ENCODE measurements around the gene CYSRT1.

The CYSRT1 gene

GRCh38 chr9:137221506-137222111 is 3.4 kb upstream of the CYSRT1 start:
- H3K9me3 ChIP-seq: no peaks in the 10 kb centered on the region
- H3K27me3 ChIP-seq: no peaks in the 10 kb centered on the region
- DNase-seq: no peak
- H3K4me3 ChIP-seq (ENCODE audit: low read depth, low read length): peak overlapping the region; percentile 33
- no peaks in the 10 kb centered on the region for H3K36me3 ChIP-seq
- TF ChIP-seq CTCF (IDR thresholded peaks at IDR 0.05; ENCODE audit: low read depth, low read length): no peak
- H3K4me1 ChIP-seq: peaks cover 16% of the 10 kb centered on the region

GRCh38 chr9:137222190-137223077 is 2.5 kb upstream of the CYSRT1 start, which contains the start of gene RNF208:
Gene RNF208, minus strand, starts transcription at chr9:137222240. Its CDS starts 1,028 bp downstream, at chr9:137221212.
- H3K36me3 ChIP-seq: no peaks in the 10 kb centered on the region
- H3K27me3 ChIP-seq: no peaks in the 10 kb centered on the region
- peak within 1 kb of the TSS; percentile 90 for H3K4me3 ChIP-seq (ENCODE audit: low read depth, low read length)
- DNase-seq: no peak
- H3K4me1 ChIP-seq: peaks cover 16% of the 10 kb centered on the region
- TF ChIP-seq CTCF (IDR thresholded peaks at IDR 0.05; ENCODE audit: low read depth, low read length): no peak
- no peaks in the 10 kb centered on the region for H3K9me3 ChIP-seq

GRCh38 chr9:137223078-137223970 is 1.6 kb upstream of the CYSRT1 start:
- H3K9me3 ChIP-seq: no peaks in the 10 kb centered on the region
- no peak for TF ChIP-seq CTCF (IDR thresholded peaks at IDR 0.05; ENCODE audit: low read depth, low read length)
- no peaks in the 10 kb centered on the region for H3K27me3 ChIP-seq
- DNase-seq: peak; percentile 98
- peak overlapping the region; percentile 90 for H3K4me3 ChIP-seq (ENCODE audit: low read depth, low read length)
- no peaks in the 10 kb centered on the region for H3K36me3 ChIP-seq
- peaks cover 7% of the 10 kb centered on the region for H3K4me1 ChIP-seq

GRCh38 chr9:137225699-137226331 is 841 bp downstream of the CYSRT1 start:
- Histone ChIP-seq H3K9me3 (no peaks in the 10 kb centered on the region), H3K27me3 (no peaks in the 10 kb centered on the region), H3K4me3 (ENCODE audit: low read depth, low read length) (no peak overlapping the region), H3K36me3 (no peaks in the 10 kb centered on the region), H3K4me1 (peaks cover 10% of the 10 kb centered on the region)
- no peak for DNase-seq
- no peak for TF ChIP-seq CTCF (IDR thresholded peaks at IDR 0.05; ENCODE audit: low read depth, low read length)

GRCh38 chr9:137226338-137227053 is 1.5 kb downstream of the CYSRT1 start:
- no peak for TF ChIP-seq CTCF (IDR thresholded peaks at IDR 0.05; ENCODE audit: low read depth, low read length)
- Histone ChIP-seq H3K9me3 (no peaks in the 10 kb centered on the region), H3K4me1 (peaks cover 10% of the 10 kb centered on the region), H3K27me3 (no peaks in the 10 kb centered on the region), H3K4me3 (ENCODE audit: low read depth, low read length) (no peak overlapping the region), H3K36me3 (no peaks in the 10 kb centered on the region)
- no peak for DNase-seq

All from BE2C (cell line).